HFF-Myc (cell line): Measurements from ENCODE around the gene NOB1.
"Not testable (repeated sequence)": the region's sequence is repeated elsewhere in the genome, so short reads cannot be mapped to it uniquely, and the experiment has no call there.

Experiments used
- DNase-seq: peaks from one replicate; pipeline ENCODE4 v3.0.0-alpha.2; 2011; ENCODE audit warnings: low read depth; ENCODE audit errors: extremely low read depth
- H3K4me3 ChIP-seq: replicated peaks from 2 replicates; pipeline ENCODE4 v1.5.1; 2011; ENCODE audit warnings: low read depth, mild to moderate bottlenecking, control low read depth, low read length
- CTCF ChIP-seq: IDR thresholded peaks from 2 replicates; pipeline ENCODE4 v1.5.1; 2012; ENCODE audit warnings: mild to moderate bottlenecking, low read depth, low read length, control low read depth; ENCODE audit errors: missing control alignments

NOB1 gene

GRCh38 chr16:69793526-69793925 is 38.8 kb upstream of the NOB1 start:
- DNase-seq = no peak
- H3K4me3 ChIP-seq = no peak overlapping the region
- no peak for TF ChIP-seq CTCF

GRCh38 chr16:69791391-69791847 is 36.7 kb upstream of the NOB1 start:
- not testable (repeated sequence) for DNase-seq, H3K4me3 ChIP-seq

- no peak for TF ChIP-seq CTCF
- no peak overlapping the region for H3K4me3 ChIP-seq
- no peak for DNase-seq
Observed at GRCh38 chr16:69787883-69788282, 33.2 kb upstream of the NOB1 start.

- no peak for DNase-seq
- H3K4me3 ChIP-seq = no peak overlapping the region
- TF ChIP-seq CTCF = no peak
Observed at GRCh38 chr16:69784586-69784985, 29.9 kb upstream of the NOB1 start.

- no peak for TF ChIP-seq CTCF
- H3K4me3 ChIP-seq = no peak overlapping the region
- no peak for DNase-seq
Observed at GRCh38 chr16:69781118-69781517, 26.4 kb upstream of the NOB1 start.

GRCh38 chr16:69779724-69780123 is 25.0 kb upstream of the NOB1 start:
- DNase-seq = no peak
- no peak overlapping the region for H3K4me3 ChIP-seq
- no peak for TF ChIP-seq CTCF

- DNase-seq = no peak
- TF ChIP-seq CTCF = no peak
- H3K4me3 ChIP-seq = no peak overlapping the region
Observed at GRCh38 chr16:69775563-69775962, 20.8 kb upstream of the NOB1 start.
